Measurements from ENCODE around the gene MASP2. TPM values are rescaled to one million over a fixed set of nuclear protein-coding genes. Genes with fewer than 3 reads are reported as not detected.

The MASP2 gene
- total and polyA plus RNA-seq, 10 of the 15 experiments (the other 5 are each of a cell fraction or from before 2014, with no cell fraction given), result 0.04 to 0.21 (median 0.06) TPM; not detected in 7

DNA sequence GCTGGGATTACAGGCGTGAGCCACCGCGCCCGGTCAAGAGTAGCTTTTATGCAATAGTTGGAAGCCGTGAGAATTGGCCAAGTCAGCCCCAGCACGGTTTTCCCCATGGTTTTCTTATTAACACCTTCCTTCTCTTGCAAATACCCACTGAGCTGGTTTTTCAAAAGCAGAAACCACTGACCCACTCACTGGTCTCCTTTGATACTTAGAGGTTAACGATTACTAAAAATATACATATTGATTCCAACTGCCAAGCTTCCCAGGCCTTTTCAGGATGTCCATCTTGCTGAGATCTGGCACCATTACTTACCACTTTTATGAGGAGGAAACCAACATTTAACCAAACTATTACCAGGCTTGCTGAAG lies 60.5 kb downstream of the MASP2 start (continued):
- TF ChIP-seq CBFB (IDR thresholded peaks at IDR 0.05; ENCODE audit: low read depth) (no peak), YY1 (IDR thresholded peaks at IDR 0.05; ENCODE audit: low read depth, low read length) (no peak), ZNF274 (IDR thresholded peaks at IDR 0.05; ENCODE audit: insufficient read depth, insufficient read length) (no peak), BMI1 (IDR thresholded peaks at IDR 0.05; ENCODE audit: borderline replicate concordance) (no peak; the same call in 1 of the 2 replicates), YBX1 (IDR thresholded peaks at IDR 0.05) (no peak), CHD2 (IDR thresholded peaks at IDR 0.05; ENCODE audit: borderline replicate concordance, low read depth, low read length) (no peak), CREM (IDR thresholded peaks at IDR 0.05; ENCODE audit: low read depth) (no peak), TBL1XR1 (IDR thresholded peaks at IDR 0.05; ENCODE audit: low read depth, low read length) (no peak)

DNA sequence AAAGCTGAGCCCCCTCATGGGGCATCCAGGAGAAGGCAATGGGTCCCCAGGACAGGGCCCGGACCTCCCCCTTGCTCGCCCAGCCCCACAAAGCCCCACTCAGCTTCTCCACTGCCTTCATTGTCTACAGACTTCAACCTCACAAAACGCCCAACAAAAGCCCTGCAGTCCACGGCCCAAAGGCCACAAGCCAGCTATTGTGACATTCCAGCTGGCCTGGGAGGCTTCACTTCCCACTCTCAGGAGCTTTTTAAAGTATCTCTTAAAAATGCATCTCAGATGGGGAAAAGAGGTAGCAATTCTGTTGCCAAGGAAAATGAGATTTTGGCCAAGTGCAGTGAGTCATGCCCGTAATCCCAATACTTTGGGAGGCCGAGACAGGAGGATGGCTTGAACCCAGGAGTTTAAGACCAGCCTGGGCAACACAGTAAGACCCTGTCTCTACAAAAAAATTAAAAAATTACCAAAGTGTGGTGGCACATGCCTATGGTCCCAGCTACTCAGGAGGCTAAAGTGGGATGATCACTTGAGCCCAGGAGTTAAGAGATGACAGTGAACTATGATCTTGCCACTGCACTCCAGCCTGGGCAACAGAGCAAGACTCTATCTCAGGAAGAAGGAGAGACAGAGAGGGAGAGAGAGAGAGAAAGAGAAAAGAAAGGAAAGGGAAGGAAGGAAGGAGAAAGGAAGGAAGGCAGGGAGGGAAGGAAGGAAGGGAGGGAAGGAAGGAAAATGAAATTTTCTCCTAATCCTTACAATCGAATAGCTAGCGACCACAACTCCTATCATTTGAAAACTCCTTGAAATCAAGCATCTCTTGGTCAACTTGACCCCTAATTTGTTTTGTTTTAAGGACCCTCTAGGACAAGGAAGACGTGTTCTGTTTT lies 66.0 kb downstream of the MASP2 start:
- no TSS peak for BruUV-seq (replicated peaks)
- H3K79me2 ChIP-seq (ENCODE audit: control insufficient read depth, insufficient read depth, low read length), result no peaks in the 10 kb centered on the region
- CTCF ChIA-PET, result interaction anchor here (0.8 to 1.5 kb wide), 4 partner anchors 9 to 20 kb away, joined by 3 to 4 read pairs (median 3); no protein-coding TSS in a partner anchor
- in situ Hi-C loops (cut with MboI) (no loop called here), intact Hi-C loops (cut with micrococcal nuclease; ENCODE audit: unreplicated experiment) (no loop called here)
- no peak overlapping the region for H3K4me3 ChIP-seq
- no peak overlapping the region for H3K9ac ChIP-seq (ENCODE audit: control insufficient read depth, insufficient read depth, low read length)
- H3K27ac ChIP-seq (ENCODE audit: control insufficient read depth, insufficient read depth), result no peak overlapping the region
- FAIRE-seq (no peak), ATAC-seq (no peak), DNase-seq (ENCODE audit: low read depth, low spot score) (no peak)
- peaks cover 26% of the 10 kb centered on the region for H3K4me1 ChIP-seq (ENCODE audit: control insufficient read depth, insufficient read depth, low read length)
- RAD21 ChIA-PET (ENCODE audit: unreplicated experiment), result interaction anchor here (1.3 kb wide), 1 partner anchor 13 kb away, joined by 3 read pairs; no protein-coding TSS in a partner anchor
- no peaks in the 10 kb centered on the region for H3K9me3 ChIP-seq (replicated peaks; ENCODE audit: control insufficient read depth, insufficient read depth, low read length)
- no peaks in the 10 kb centered on the region for H4K20me1 ChIP-seq (ENCODE audit: control insufficient read depth, insufficient read depth)
- WGBS (ENCODE audit: insufficient coverage, insufficient replicate concordance, low lambda C conversion rate, missing lambda C conversion rate), result 60% methylated on average over 9 of the region's 9 CpGs
- POLR2A ChIA-PET, result no interaction called here
- TF ChIP-seq CBX3 (IDR thresholded peaks at IDR 0.05; ENCODE audit: borderline replicate concordance, low read depth), result no peak
- TF ChIP-seq FOXM1 (IDR thresholded peaks at IDR 0.05; ENCODE audit: low read depth, low read length), result no peak
- TF ChIP-seq SP1 (IDR thresholded peaks at IDR 0.05; ENCODE audit: low read depth, low read length), result no peak
- no peak for TF ChIP-seq LARP7 (IDR thresholded peaks at IDR 0.05)
- TF ChIP-seq, protein P1, sequence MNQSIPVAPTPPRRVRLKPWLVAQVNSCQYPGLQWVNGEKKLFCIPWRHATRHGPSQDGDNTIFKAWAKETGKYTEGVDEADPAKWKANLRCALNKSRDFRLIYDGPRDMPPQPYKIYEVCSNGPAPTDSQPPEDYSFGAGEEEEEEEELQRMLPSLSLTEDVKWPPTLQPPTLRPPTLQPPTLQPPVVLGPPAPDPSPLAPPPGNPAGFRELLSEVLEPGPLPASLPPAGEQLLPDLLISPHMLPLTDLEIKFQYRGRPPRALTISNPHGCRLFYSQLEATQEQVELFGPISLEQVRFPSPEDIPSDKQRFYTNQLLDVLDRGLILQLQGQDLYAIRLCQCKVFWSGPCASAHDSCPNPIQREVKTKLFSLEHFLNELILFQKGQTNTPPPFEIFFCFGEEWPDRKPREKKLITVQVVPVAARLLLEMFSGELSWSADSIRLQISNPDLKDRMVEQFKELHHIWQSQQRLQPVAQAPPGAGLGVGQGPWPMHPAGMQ (IDR thresholded peaks at IDR 0.05; ENCODE audit: borderline replicate concordance), result no peak
- TF ChIP-seq SREBF2 (IDR thresholded peaks at IDR 0.05; ENCODE audit: low read length), result no peak
- TF ChIP-seq, protein P2, sequence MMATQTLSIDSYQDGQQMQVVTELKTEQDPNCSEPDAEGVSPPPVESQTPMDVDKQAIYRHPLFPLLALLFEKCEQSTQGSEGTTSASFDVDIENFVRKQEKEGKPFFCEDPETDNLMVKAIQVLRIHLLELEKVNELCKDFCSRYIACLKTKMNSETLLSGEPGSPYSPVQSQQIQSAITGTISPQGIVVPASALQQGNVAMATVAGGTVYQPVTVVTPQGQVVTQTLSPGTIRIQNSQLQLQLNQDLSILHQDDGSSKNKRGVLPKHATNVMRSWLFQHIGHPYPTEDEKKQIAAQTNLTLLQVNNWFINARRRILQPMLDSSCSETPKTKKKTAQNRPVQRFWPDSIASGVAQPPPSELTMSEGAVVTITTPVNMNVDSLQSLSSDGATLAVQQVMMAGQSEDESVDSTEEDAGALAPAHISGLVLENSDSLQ (IDR thresholded peaks at IDR 0.05), result no peak
- no peak for TF ChIP-seq DPF2 (IDR thresholded peaks at IDR 0.05)
- no peak for TF ChIP-seq NR2F1 (conservative IDR thresholded peaks at IDR 0.05)
- TF ChIP-seq MTA2 (IDR thresholded peaks at IDR 0.05; ENCODE audit: low read depth), result no peak
- TF ChIP-seq STAT1 (conservative IDR thresholded peaks at IDR 0.05), result no peak
- no peak for TF ChIP-seq MYB (IDR thresholded peaks at IDR 0.05; ENCODE audit: borderline replicate concordance, low read depth, low read length)
- no peaks in the 10 kb centered on the region for H3K27me3 ChIP-seq (replicated peaks in 1 of 2; ENCODE audit: control insufficient read depth in 2 of 2, insufficient read depth in 2 of 2, low read length in 1 of 2)
- no peak overlapping the region for H2AFZ ChIP-seq (ENCODE audit: control insufficient read depth, low read depth, low read length)
- H3K36me3 ChIP-seq (ENCODE audit: control insufficient read depth in 2 of 2, insufficient read depth in 2 of 2, low read length in 1 of 2), result no peaks in the 10 kb centered on the region
- H3K4me2 ChIP-seq (ENCODE audit: control insufficient read depth, insufficient read depth), result no peak overlapping the region
- SMC1A ChIA-PET (ENCODE audit: uncharacterized antibody, unreplicated experiment), result interaction anchor here (1.0 to 2.0 kb wide), 3 partner anchors 10 to 27 kb away, joined by 3 to 14 read pairs (median 4); no protein-coding TSS in a partner anchor

Measured in GM12878 (cell line).